EL (cell line): ENCODE data around the gene ZNF66.
"Not testable (repeated sequence)": the region's sequence is repeated elsewhere in the genome, so short reads cannot be mapped to it uniquely, and the experiment has no call there.

Experiments used
- DNase-seq: peaks from one replicate; pipeline ENCODE4 v3.0.0-alpha.2; 2016

ZNF66 gene

DNA sequence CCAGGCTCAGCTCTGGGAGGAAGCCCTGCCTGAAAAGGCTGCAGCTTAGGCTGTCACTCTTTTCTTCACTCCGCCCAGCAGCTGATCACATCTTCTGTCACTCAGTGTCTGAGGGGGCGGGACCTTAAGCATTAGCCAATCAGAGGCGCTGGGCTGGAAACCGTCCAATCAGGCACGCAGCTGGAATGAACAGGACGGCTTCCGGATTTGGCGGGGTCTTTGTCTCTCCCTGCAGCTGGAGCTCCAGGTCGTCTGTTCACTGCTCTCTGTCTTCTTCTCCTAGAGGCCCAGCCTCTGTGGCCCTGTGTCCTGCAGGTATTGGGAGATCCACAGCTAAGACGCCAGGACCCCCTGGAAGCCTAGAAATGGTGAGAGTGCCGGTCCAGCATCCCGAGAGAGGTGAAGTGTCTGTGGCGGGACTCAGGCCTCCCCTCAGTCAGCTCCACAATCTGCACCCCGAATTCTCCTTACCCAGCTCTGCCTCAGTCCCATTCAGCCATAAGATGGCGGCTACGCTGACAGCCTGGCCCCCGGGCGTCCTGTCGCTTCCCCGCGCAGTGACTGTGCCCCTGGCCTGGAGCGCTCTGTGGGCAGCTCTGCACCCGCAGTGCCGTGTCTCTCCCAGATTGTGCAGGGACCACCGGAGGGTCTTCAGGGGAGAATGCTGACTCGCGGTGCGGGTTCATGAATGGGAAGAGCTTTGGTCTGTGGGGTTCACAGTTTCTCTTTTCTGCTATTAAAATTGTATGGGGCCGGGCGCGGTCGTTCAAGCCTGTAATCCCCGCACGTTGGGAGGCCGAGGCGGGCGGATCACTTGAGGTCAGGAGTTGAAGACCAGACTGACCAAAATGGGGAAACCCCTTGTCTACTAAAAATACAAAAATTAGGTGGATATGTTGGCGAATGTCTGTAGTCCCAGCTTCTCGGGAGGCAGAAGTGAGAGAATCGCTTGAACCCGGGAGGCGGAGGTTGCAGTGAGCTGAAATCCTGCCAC lies at the start of gene ZNF66:
ZNF66 (plus strand) TSS at position 222 of the 994 bp plus-strand sequence; CDS start at position 366, 144 bp downstream.
- peak; percentile 98 for DNase-seq

DNA sequence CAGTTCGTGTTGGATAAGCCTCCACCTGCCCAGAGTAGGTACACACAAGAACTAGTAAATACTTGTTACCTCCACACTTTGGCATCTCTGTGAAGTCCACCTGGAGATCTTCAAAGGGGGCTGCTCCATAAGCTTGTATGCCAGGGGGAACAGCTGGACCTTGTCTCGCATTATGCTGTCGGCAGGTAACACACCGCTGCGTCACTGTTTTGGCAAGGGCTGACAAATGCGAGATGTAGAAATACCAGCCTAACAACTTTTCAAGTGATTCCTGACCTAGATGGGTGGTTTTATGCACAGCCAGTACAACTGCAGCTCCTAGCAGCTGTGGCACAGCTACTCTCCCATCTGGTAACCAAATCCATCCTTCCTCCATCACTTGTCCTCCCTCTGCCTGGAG lies 25.9 kb upstream of the ZNF66 start:
- not testable (repeated sequence) for DNase-seq

DNA sequence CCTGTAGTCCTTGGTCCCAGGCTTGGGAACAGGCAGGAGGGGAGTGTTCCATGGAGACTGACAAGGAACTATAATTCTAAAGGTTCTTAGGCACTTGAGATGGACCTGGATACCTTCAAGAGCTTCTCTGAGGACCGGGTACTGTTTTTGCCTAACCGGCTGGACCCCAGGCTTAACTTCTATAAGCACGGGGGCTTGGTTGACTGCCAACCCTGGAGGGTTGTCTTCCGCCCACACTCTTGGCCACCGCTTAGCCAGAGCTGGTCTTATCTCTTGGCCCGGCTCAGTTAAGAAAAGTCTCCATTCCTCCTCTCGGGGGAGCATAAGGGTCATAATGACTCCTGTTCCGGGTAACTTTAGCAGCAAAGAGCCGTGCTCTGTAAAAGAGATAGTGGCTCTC lies 23.8 kb upstream of the ZNF66 start:
- DNase-seq, result not testable (repeated sequence)

DNA sequence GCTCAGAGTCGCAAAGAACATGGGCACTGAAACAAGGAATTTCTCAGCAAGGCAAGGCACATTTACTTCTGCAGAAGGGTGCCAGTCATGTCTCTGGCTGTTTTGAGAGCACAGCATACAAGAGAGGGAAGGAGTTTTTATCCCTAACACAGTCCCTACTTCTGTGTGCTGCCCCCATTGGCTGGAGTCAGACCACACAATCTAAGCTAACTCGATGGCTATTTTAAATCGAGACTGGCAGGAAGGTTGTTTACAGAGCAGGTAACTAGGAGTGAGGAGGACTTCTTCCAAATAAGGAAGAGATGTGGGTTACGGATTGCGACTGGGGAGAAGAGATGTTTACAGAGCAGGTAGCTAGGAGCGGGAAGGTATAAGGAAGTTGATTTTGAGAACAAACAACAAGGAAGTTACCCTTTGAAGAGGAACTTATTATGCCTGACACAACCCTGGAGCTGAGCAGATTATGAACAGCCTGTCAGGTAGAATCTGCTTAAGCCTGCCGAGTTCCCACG lies 6.8 kb upstream of the ZNF66 start:
- DNase-seq, result not testable (repeated sequence)

DNA sequence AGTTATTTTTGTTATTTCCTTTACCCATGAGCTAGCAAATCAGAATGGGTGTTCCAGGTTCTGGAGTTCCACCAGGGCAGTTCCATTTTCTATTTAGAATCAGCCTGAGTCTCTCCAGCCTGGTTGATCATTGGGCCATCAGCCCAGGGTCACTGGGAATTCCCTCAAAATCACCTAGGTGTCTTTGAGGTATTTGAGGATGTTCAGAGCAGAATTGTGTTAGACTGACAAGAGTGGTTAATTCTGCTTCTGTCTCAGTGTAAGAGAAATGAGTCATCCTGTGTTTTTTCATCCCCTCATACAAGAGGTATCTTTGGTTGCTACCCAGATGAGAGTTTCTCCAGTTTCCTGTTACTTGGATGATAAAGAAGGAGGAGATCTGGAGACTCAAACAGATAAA lies 11.7 kb downstream of the ZNF66 start:
- peak; percentile 3 for DNase-seq

DNA sequence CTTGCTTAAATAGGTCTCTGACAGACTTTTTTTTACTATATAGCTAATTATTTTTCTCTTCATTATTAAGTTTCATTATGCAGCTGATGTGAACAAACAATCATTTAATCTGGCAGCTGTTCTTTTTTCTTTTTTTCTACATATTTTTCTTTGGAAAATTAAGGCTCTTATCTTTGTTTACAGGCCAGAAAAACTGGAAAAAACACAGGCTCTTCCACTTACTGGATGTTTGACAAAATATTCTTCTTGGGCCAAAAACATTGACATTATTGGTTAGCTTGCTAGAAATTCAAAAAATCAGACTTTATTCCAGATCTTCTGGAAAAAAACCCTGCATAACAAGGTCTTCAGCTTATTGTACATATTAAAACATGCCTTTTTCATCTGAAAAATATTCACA lies 15.7 kb downstream of the ZNF66 start:
- no peak for DNase-seq

DNA sequence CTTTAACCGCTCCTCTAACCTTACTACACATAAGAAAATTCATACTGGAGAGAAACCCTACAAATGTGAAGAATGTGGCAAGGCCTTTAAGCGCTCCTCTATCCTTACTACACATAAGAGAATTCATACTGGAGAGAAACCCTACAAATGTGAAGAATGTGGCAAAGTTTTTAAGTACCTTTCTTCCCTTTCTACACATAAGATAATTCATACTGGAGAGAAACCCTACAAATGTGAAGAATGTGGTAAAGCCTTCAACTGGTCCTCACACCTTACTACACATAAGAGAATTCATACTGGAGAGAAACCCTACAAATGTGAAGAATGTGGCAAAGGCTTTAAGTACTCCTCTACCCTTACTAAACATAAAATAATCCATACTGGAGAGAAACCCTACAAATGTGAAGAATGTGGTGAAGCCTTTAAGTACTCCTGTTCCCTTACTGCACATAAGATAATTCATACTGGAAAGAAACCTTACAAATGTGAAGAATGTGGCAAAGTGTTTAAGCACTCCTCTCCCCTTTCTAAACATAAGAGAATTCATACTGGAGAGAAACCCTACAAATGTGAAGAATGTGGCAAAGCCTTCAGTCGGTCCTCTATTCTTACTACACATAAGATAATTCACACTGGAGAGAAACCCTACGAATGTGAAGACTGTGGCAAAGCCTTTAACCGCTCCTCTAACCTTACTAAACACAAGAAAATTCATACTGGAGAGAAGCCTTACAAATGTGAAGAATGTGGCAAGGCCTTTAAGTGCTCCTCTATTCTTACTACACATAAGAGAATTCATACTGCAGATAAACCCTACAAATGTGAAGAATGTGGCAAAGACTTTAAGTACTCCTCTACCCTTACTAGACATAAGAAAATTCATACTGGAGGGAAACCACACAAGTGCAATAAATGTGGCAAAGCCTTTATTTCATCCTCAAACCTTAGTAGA lies 30.5 kb downstream of the ZNF66 start:
- DNase-seq, result not testable (repeated sequence)

DNA sequence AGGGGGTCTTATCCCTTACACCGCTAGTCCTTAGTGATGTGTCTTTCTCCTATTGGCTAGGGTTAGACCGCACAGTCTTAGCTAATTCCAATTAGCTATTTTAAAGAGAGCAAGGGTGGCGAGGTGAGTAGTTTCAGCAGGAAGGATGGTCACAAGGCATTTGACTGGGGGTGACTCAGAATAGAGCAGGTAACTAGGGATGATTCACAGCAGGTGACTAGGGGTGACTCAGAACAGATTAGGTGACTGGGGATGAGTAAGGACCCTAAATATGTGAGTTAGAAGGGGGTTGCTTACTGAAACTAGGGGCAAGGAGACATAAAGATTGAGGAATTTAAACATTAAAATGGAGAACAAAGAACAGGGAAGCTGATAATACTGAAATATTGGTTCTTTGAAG lies 64.3 kb downstream of the ZNF66 start:
- no peak for DNase-seq
